HG02938 (cell line): ENCODE results near the gene RALGPS1.

Experiments
- ATAC-seq: cut with Tn5 transposase; IDR thresholded peaks from one replicate; pipeline ENCODE4 v1.9.1; 2021; ENCODE audit warnings: mild to moderate bottlenecking, moderate library complexity; ENCODE audit not compliant: unreplicated experiment

The RALGPS1 gene

DNA sequence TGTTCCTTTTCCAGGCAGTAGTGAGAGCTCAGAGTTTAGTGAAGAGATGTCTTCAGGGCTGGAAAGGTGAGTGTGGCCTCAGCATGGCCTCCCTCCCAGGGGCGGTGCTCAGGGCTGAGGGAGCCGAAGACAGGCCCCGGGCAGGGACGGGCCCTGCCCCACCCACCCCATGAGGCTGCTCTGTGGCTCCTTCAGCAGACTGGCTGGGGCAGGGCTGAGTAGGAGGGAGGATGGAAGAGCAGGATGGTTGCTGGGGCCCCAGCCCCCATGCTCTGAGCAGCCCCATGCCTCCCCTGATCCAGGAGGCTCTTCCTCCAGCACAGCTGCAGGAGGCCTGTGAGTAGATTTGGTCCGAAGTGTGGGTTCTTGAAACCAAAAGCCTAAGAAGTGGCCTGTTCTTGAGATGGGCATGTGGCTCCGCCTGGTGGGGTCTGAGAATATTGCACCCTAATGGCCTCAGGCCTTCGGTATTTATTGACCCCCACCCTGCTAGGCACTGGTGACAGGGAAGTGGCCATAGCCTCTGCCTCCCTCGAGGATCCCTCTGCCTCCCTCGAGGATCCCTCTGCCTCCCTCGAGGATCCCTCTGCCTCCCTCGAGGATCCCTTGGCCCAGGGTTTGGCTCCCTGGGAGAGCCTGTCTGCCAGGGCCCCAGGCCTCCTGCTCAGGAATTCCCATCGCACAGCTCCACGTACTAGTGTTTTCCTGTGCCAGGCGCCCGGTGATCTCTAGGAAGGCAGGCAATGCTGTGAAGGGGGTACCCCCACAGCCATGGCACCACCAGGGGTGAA lies 284.6 kb downstream of the RALGPS1 start:
- ATAC-seq, result no peak

DNA sequence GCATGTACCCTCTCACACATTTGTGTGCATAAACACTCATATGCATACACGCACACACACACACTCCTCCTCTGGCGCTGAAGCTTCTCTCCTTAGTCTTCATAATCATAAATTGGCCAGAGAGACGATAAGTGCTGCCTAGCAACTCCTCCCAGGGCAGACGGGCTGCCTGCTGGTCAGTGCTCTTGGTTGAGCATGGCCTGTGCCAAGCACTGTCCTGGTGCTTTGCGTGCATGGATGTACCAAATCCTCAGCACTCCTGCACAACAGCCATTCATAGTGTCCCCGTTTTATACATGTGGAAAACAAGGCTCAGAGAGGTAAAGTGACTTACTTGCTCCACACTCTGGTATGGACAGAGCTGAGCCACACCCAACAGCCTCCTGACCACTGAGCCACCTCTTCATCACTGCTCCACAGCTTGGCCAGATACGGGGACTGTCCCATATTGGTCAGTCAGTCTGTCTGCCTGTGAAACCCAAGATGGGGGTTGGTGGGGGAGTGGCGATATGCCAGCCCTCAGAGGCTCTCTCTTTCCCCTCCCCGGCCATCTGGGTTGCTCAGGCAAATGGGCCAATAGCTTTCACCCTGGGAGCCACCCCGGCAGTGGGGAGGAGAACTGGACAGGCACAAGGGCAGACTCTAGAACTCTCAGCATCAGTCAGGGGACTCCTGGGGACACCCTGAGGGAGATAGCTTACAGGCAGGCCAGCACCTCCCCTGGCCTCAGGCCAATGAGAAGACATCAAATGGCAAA lies 285.7 kb downstream of the RALGPS1 start:
- ATAC-seq, result no peak

GRCh38 chr9:127201071-127201541 lies 286.5 kb downstream of the RALGPS1 start:
- no peak for ATAC-seq

GRCh38 chr9:127201731-127202130 lies 287.1 kb downstream of the RALGPS1 start:
- ATAC-seq, result no peak

GRCh38 chr9:127202461-127203169 lies 288.0 kb downstream of the RALGPS1 start:
- ATAC-seq, result no peak

GRCh38 chr9:127203681-127204327 lies 289.2 kb downstream of the RALGPS1 start:
- ATAC-seq, result no peak

DNA sequence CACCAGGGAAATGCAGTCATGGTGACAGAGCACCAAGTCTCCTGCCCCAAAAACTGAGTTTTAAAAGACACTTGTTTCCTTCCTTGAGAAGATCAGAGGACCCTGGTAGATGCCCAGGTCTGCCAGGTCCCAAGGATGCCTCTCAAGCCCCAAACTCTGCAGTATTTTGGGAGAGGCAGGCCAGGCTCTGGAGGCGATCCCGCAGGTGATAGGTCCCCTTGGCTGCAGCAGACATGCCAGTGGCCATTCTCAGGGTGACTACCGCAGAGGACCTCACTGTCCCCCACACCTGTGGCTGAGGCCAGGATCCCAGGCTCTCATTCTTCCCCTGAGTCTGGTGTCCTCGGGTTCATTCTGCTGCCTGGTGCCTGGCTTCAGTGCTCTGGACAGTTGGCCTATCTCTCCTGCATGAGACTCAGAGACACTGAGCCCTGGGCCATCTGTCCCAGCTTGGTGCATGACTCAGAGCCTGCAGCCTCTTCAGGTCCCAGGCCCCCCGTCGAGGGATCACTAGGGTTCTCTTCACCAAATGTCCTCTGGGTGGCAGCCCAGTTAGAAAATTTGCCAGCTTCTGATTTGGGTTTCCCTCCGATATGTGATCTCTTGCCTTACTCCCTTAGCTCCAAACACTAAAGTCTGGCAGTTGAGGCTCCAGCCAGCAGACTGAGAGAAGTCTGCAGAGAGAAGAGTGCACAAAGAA lies 290.3 kb downstream of the RALGPS1 start:
- no peak for ATAC-seq

GRCh38 chr9:127205952-127206351 lies 291.4 kb downstream of the RALGPS1 start:
- no peak for ATAC-seq

DNA sequence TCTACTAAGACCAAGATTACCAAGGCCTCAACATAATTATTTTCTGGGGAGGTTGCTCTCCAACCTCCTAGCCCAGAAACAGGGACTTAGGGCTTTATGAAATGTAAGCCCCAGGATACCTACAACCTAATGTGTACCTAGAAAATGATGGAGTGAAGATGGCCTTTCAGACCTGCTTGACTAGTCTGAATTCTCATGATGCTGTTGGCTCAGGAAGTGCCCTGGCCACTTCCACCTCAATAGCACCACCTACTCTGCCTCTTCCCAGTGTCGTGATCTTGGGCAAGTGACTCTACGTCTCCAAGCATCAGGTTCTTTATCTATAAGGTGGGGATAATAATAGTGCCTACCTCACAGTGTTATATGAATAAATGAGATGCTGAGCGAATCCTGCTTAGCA lies 292.1 kb downstream of the RALGPS1 start:
- no peak for ATAC-seq

DNA sequence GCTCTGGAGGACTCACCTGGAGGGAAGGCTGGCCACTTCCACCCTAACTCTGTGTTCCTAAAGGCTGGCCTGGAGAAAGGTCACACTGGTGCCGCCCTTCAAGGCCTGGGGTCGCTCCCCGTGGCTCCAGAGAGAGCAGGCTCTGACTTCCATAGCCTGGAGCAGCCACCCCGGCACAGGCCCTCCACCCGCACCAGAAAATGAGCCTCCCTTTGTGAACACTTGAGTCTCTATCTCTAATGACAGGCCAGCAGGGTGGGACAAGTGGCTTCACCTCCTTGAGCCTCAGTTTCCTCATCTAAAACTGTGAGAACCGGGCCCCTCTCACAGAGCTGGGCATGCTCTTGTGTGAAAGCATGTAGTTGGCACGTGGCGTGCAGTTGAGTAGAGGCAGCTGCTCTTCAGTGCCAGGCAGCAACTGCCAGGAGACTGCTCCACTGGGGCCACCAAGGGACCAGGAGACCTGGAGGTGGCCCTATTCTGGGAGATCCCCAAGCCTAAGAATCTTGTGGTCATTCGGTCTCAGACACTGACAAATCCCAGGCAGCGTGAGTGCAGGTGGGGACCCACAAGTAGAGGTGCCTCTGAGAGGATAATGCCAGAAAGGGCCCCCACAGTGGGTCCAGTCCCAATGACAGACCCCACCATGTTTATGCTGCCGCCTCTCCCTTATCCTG lies 293.3 kb downstream of the RALGPS1 start:
- ATAC-seq, result no peak

GRCh38 chr9:127208416-127208815 lies 293.8 kb downstream of the RALGPS1 start:
- no peak for ATAC-seq

DNA sequence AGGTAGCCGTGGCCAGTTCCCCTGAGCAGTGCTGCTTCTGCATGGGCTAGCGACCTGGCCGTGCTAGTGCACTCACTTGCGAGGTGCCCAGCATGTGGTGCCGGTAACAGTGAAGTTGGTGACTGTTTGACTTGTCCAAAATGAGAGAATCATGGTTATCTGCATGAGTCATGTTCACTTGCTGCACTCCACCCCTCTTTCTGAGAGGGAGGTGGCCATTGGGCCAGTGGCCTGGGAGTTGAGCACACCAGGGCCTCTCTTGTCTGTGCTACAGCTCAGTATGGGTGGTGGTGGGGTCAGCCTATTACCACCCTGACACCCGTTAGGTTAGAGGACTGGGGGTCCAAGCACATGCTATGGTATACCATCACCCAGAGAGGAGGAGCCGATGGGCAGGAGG lies 294.6 kb downstream of the RALGPS1 start:
- ATAC-seq, result no peak

DNA sequence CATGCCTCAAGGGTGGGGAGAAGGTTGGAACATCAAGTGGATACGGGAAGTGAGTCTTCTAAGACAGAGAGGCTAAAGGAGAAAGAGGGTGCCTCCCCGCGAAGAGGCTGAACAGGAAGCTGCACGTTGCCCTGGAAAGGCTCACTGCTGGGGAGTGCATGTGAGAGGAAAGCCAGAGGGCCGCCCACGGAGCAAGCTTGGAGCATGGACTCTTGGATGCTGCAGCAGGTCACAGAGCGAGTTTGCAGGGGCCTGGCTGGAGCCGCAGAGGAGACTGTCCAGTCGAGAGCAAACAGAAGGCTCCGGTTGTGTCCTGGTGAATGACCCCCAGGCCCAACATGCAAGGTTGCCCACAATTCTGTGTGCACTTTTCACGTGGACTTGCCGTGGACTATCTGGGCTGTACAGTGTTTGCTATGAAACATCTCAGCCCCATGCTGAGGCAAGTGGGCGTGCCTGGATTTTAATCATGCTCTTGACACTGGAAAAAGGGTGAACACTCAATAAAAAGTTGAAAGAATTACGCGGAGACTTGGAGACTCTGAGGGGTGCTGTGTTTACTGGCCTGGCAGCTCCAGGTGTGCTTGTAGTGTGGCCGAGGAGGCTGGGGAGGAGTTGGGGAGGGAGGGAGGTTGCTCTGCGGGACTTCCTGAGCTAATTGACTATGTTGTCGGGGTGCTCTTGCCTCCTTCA lies 295.5 kb downstream of the RALGPS1 start:
- ATAC-seq, result no peak

GRCh38 chr9:127210851-127211730 lies 296.5 kb downstream of the RALGPS1 start:
- ATAC-seq, result no peak

GRCh38 chr9:127211983-127212382 lies 297.4 kb downstream of the RALGPS1 start:
- no peak for ATAC-seq

DNA sequence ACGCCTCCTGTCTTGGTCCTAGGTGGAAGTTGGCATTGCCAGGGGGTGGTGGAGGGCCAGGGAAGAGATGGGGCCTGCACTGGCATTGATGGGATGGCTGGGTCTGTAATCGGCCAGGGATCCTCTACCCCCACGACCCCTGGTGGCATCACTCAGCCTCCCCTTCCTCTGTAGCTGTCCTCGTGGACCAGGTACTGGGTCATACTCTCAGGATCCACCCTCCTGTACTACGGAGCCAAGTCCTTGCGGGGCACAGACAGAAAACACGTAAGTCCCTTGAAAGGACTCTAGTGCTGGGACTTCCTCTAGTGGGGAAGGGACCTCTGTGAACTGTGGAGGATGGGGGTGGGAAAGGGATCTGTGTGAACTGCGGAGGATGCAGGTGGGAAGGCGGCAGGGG lies 297.9 kb downstream of the RALGPS1 start:
- no peak for ATAC-seq

DNA sequence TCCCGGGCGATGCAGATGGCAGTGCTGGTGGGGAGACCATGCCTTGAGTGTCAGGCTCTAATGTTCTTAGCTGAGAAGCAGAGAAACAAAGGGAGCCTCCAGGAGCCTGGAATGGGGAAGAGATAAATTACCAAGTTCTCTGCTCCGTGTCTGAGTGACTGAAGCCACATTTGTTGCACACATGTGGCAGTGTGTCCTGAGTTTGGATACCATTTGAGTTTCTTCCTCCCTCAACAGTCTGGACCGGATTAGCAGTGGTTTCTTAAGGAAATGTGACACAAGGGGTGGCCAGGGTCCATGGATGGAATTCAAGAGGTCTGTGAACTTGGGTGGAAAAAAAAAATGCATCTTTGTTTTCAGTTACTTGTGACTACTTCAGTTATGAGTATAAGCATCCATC lies 299.3 kb downstream of the RALGPS1 start:
- ATAC-seq, result no peak
